Nephron progenitor cell (in vitro differentiated cells): ENCODE measurements around the gene AHSG.

ENCODE experiments used
- DNase-seq: peaks from one replicate; pipeline ENCODE4 v3.0.0; 2021
- H3K27ac Mint-ChIP-seq: 2 replicates; pipeline ENCODE4 v1.8.0; 2021; ENCODE audit warnings: mild to moderate bottlenecking, moderate library complexity, mixed read lengths
- H3K27me3 Mint-ChIP-seq: 2 replicates; pipeline ENCODE4 v1.8.0; 2021; ENCODE audit warnings: mild to moderate bottlenecking, low read depth, mixed read lengths; ENCODE audit not compliant: poor library complexity
- H3K36me3 Mint-ChIP-seq: 2 replicates; pipeline ENCODE4 v1.8.0; 2021; ENCODE audit warnings: low read depth, mixed read lengths
- H3K4me1 Mint-ChIP-seq: 2 replicates; pipeline ENCODE4 v1.8.0; 2021; ENCODE audit warnings: mixed read lengths
- H3K4me3 Mint-ChIP-seq: 2 replicates; pipeline ENCODE4 v1.8.0; 2021; ENCODE audit warnings: mild to moderate bottlenecking, moderate library complexity, mixed read lengths
- H3K9me3 Mint-ChIP-seq: 2 replicates; pipeline ENCODE4 v1.8.0; 2021; ENCODE audit warnings: mild to moderate bottlenecking, moderate library complexity, mixed read lengths
- TF ChIP-seq, protein P1 (sequence below): fragments of 200-600 bp; sonication (generic); IDR thresholded peaks from 2 replicates; pipeline ENCODE4 v1.5.0; 2021; ENCODE audit warnings: antibody characterized with exemption

Gene AHSG

GRCh38 chr3:186608624-186609215, 4.1 kb upstream of the AHSG start:
- no peak overlapping the region for H3K27ac Mint-ChIP-seq
- no peak for DNase-seq
- H3K4me3 Mint-ChIP-seq: no peak overlapping the region
- no peaks in the 10 kb centered on the region for H3K9me3 Mint-ChIP-seq
- H3K36me3 Mint-ChIP-seq: no peaks in the 10 kb centered on the region
- peaks cover 26% of the 10 kb centered on the region for H3K27me3 Mint-ChIP-seq
- TF ChIP-seq, protein P1, sequence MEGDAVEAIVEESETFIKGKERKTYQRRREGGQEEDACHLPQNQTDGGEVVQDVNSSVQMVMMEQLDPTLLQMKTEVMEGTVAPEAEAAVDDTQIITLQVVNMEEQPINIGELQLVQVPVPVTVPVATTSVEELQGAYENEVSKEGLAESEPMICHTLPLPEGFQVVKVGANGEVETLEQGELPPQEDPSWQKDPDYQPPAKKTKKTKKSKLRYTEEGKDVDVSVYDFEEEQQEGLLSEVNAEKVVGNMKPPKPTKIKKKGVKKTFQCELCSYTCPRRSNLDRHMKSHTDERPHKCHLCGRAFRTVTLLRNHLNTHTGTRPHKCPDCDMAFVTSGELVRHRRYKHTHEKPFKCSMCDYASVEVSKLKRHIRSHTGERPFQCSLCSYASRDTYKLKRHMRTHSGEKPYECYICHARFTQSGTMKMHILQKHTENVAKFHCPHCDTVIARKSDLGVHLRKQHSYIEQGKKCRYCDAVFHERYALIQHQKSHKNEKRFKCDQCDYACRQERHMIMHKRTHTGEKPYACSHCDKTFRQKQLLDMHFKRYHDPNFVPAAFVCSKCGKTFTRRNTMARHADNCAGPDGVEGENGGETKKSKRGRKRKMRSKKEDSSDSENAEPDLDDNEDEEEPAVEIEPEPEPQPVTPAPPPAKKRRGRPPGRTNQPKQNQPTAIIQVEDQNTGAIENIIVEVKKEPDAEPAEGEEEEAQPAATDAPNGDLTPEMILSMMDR: no peak
- H3K4me1 Mint-ChIP-seq: no peaks in the 10 kb centered on the region

GRCh38 chr3:186609247-186609868, 3.5 kb upstream of the AHSG start:
- H3K27me3 Mint-ChIP-seq: peaks cover 26% of the 10 kb centered on the region
- H3K4me3 Mint-ChIP-seq: no peak overlapping the region
- DNase-seq: no peak
- H3K36me3 Mint-ChIP-seq: no peaks in the 10 kb centered on the region
- H3K9me3 Mint-ChIP-seq: no peaks in the 10 kb centered on the region
- H3K4me1 Mint-ChIP-seq: no peaks in the 10 kb centered on the region
- TF ChIP-seq, protein P1: no peak
- no peak overlapping the region for H3K27ac Mint-ChIP-seq

GRCh38 chr3:186612065-186612464, 795 bp upstream of the AHSG start:
- peaks cover 5% of the 10 kb centered on the region for H3K4me1 Mint-ChIP-seq
- peaks cover 37% of the 10 kb centered on the region for H3K27me3 Mint-ChIP-seq
- H3K9me3 Mint-ChIP-seq: no peaks in the 10 kb centered on the region
- no peak overlapping the region for H3K4me3 Mint-ChIP-seq
- TF ChIP-seq, protein P1: no peak
- DNase-seq: no peak
- no peaks in the 10 kb centered on the region for H3K36me3 Mint-ChIP-seq
- no peak overlapping the region for H3K27ac Mint-ChIP-seq

GRCh38 chr3:186613637-186614265, 891 bp downstream of the AHSG start:
- Mint-ChIP-seq H3K27ac (no peak overlapping the region), H3K4me1 (peaks cover 5% of the 10 kb centered on the region), H3K27me3 (peaks cover 53% of the 10 kb centered on the region), H3K9me3 (no peaks in the 10 kb centered on the region), H3K36me3 (no peaks in the 10 kb centered on the region), H3K4me3 (no peak overlapping the region)
- TF ChIP-seq, protein P1: no peak
- no peak for DNase-seq

GRCh38 chr3:186614266-186614596, 1.4 kb downstream of the AHSG start:
- H3K27ac Mint-ChIP-seq: no peak overlapping the region
- no peak for DNase-seq
- no peak overlapping the region for H3K4me3 Mint-ChIP-seq
- TF ChIP-seq, protein P1: no peak
- H3K9me3 Mint-ChIP-seq: no peaks in the 10 kb centered on the region
- peaks cover 57% of the 10 kb centered on the region for H3K27me3 Mint-ChIP-seq
- peaks cover 5% of the 10 kb centered on the region for H3K4me1 Mint-ChIP-seq
- no peaks in the 10 kb centered on the region for H3K36me3 Mint-ChIP-seq
